ENCODE measurements around the gene NTMT1. TPM values are rescaled to one million over a fixed set of nuclear protein-coding genes. Genes with fewer than 3 reads are reported as not detected.

Gene NTMT1
- total RNA-seq, 1 donor from 2014 or later: 55.1 TPM

DNA sequence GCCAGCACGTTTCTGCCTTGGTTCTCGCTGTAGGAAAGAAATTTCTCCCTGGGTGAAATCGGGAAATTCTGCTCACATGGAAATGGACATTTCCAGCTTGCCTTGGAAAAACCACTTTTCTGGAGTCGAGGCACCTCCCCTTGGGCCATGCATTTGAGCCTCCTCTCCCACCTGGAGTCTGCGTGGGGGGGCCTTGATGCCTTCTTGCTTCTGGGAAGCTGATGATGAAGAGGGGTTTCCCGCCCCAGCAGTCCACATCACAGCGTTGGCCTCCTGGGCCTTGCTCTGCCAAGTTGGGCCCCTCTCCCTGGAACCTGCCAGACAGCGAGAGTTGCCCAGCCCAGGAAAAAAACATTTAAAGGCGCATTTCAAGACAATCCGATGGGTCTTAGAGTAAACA, 17.7 kb downstream of the NTMT1 start:
- DNase-seq (ENCODE audit: low read depth): no peak
- H3K27ac Mint-ChIP-seq (ENCODE audit: unreplicated experiment): no peak overlapping the region
- H3K36me3 Mint-ChIP-seq (ENCODE audit: low read depth, unreplicated experiment): peaks cover 2% of the 10 kb centered on the region
- peaks cover 11% of the 10 kb centered on the region for H3K27me3 Mint-ChIP-seq (ENCODE audit: low read depth, unreplicated experiment)
- peaks cover 11% of the 10 kb centered on the region for H3K4me1 Mint-ChIP-seq (ENCODE audit: low read depth, unreplicated experiment)
- H3K27me3 ChIP-seq (ENCODE audit: insufficient read depth, low read length): no peaks in the 10 kb centered on the region
- TF ChIP-seq, protein P1, sequence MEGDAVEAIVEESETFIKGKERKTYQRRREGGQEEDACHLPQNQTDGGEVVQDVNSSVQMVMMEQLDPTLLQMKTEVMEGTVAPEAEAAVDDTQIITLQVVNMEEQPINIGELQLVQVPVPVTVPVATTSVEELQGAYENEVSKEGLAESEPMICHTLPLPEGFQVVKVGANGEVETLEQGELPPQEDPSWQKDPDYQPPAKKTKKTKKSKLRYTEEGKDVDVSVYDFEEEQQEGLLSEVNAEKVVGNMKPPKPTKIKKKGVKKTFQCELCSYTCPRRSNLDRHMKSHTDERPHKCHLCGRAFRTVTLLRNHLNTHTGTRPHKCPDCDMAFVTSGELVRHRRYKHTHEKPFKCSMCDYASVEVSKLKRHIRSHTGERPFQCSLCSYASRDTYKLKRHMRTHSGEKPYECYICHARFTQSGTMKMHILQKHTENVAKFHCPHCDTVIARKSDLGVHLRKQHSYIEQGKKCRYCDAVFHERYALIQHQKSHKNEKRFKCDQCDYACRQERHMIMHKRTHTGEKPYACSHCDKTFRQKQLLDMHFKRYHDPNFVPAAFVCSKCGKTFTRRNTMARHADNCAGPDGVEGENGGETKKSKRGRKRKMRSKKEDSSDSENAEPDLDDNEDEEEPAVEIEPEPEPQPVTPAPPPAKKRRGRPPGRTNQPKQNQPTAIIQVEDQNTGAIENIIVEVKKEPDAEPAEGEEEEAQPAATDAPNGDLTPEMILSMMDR (IDR thresholded peaks at IDR 0.05; ENCODE audit: insufficient read depth, low read depth, low read length): no peak
- TF ChIP-seq EZH2 (IDR thresholded peaks at IDR 0.05; ENCODE audit: insufficient read depth, low read length): no peak
- peaks cover 3% of the 10 kb centered on the region for H3K36me3 ChIP-seq (ENCODE audit: insufficient read depth, low read length)
- FAIRE-seq: no peak
- H3K4me3 ChIP-seq (ENCODE audit: insufficient read depth, low read depth, low read length): no peak overlapping the region
- H2AFZ ChIP-seq (ENCODE audit: low read depth, low read length): no peak overlapping the region
- H3K27ac ChIP-seq (ENCODE audit: low read depth, low read length): no peak overlapping the region
- H4K20me1 ChIP-seq (ENCODE audit: insufficient read depth, low read length): peaks cover 31% of the 10 kb centered on the region
- H3K4me3 Mint-ChIP-seq (ENCODE audit: unreplicated experiment): no peak overlapping the region
- H3K9me3 Mint-ChIP-seq (ENCODE audit: unreplicated experiment): no peaks in the 10 kb centered on the region
- peaks cover 32% of the 10 kb centered on the region for H3K79me2 ChIP-seq (ENCODE audit: insufficient read depth, low read length)
- no peak overlapping the region for H3K4me2 ChIP-seq (ENCODE audit: low read length)
- H3K4me1 ChIP-seq (ENCODE audit: insufficient read depth, low read length): peaks cover 20% of the 10 kb centered on the region
- peaks cover 2% of the 10 kb centered on the region for H3K9me3 ChIP-seq (ENCODE audit: insufficient read depth, low read depth, low read length)
- no peak overlapping the region for H3K9ac ChIP-seq (ENCODE audit: low read length)

DNA sequence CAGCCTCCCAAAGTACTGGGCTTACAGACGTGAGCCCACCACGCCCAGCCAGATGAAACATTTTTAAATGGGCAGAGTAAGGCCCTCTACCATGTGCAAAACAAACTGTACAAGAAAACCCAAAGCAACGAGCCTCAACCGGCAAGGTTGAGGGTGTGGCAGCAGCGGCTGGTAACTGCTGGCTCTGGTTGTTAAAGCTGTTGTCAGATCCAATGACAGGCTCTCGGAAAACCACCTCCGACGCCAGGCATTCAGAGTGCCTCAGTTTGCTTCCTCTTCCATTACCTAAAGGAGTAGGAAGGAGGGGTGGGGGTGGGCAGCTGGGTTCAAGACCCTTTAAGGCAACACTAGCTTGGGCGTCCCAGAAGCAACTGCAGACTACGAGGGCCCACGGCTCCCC, 18.4 kb downstream of the NTMT1 start:
- Histone ChIP-seq H3K4me1 (ENCODE audit: insufficient read depth, low read length) (peaks cover 20% of the 10 kb centered on the region), H3K9me3 (ENCODE audit: insufficient read depth, low read depth, low read length) (peaks cover 2% of the 10 kb centered on the region), H3K27me3 (ENCODE audit: insufficient read depth, low read length) (no peaks in the 10 kb centered on the region), H3K79me2 (ENCODE audit: insufficient read depth, low read length) (peaks cover 26% of the 10 kb centered on the region), H3K36me3 (ENCODE audit: insufficient read depth, low read length) (no peaks in the 10 kb centered on the region), H3K4me2 (ENCODE audit: low read length) (no peak overlapping the region), H3K9ac (ENCODE audit: low read length) (no peak overlapping the region), H2AFZ (ENCODE audit: low read depth, low read length) (no peak overlapping the region), H3K4me3 (ENCODE audit: insufficient read depth, low read depth, low read length) (no peak overlapping the region), H3K27ac (ENCODE audit: low read depth, low read length) (no peak overlapping the region), H4K20me1 (ENCODE audit: insufficient read depth, low read length) (peaks cover 24% of the 10 kb centered on the region)
- peaks cover 2% of the 10 kb centered on the region for H3K36me3 Mint-ChIP-seq (ENCODE audit: low read depth, unreplicated experiment)
- FAIRE-seq (no peak), DNase-seq (ENCODE audit: low read depth) (no peak)
- H3K9me3 Mint-ChIP-seq (ENCODE audit: unreplicated experiment): no peaks in the 10 kb centered on the region
- no peak overlapping the region for H3K27ac Mint-ChIP-seq (ENCODE audit: unreplicated experiment)
- H3K4me3 Mint-ChIP-seq (ENCODE audit: unreplicated experiment): no peak overlapping the region
- H3K27me3 Mint-ChIP-seq (ENCODE audit: low read depth, unreplicated experiment): peaks cover 11% of the 10 kb centered on the region
- peaks cover 11% of the 10 kb centered on the region for H3K4me1 Mint-ChIP-seq (ENCODE audit: low read depth, unreplicated experiment)
- TF ChIP-seq, protein P1 (IDR thresholded peaks at IDR 0.05; ENCODE audit: insufficient read depth, low read depth, low read length): no peak
- TF ChIP-seq EZH2 (IDR thresholded peaks at IDR 0.05; ENCODE audit: insufficient read depth, low read length): no peak

DNA sequence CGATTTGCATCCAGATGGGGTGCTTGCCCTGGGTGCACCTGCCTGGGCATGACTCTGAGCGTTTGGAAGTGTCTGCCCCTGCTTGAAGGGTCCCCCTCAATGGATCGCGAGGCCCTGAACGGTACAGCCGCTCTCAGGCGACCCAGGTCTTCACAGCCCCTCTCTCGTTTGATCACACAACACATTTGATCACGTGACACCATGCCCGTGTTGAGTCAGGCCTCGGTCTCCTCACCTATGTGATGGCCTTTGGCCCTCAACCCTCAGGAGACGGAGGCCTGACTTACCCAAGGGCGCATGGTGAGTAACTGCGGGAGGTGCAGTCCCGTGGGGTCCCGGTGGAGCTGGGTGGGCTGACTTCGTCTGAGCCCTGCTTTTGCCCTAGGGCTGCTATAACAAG, 18.9 kb downstream of the NTMT1 start:
- no peaks in the 10 kb centered on the region for H3K9me3 Mint-ChIP-seq (ENCODE audit: unreplicated experiment)
- TF ChIP-seq, protein P1 (IDR thresholded peaks at IDR 0.05; ENCODE audit: insufficient read depth, low read depth, low read length): no peak
- no peak for TF ChIP-seq EZH2 (IDR thresholded peaks at IDR 0.05; ENCODE audit: insufficient read depth, low read length)
- no peak for FAIRE-seq

More for the DNA sequence above, 18.9 kb downstream of the NTMT1 start:
- H4K20me1 ChIP-seq (ENCODE audit: insufficient read depth, low read length): peaks cover 19% of the 10 kb centered on the region
- no peaks in the 10 kb centered on the region for H3K27me3 ChIP-seq (ENCODE audit: insufficient read depth, low read length)
- H3K4me1 ChIP-seq (ENCODE audit: insufficient read depth, low read length): peaks cover 15% of the 10 kb centered on the region
- peaks cover 20% of the 10 kb centered on the region for H3K79me2 ChIP-seq (ENCODE audit: insufficient read depth, low read length)
- H3K27ac ChIP-seq (ENCODE audit: low read depth, low read length): no peak overlapping the region
- no peak overlapping the region for H3K4me3 ChIP-seq (ENCODE audit: insufficient read depth, low read depth, low read length)
- H2AFZ ChIP-seq (ENCODE audit: low read depth, low read length): no peak overlapping the region
- no peak overlapping the region for H3K9ac ChIP-seq (ENCODE audit: low read length)
- H3K36me3 ChIP-seq (ENCODE audit: insufficient read depth, low read length): no peaks in the 10 kb centered on the region
- H3K9me3 ChIP-seq (ENCODE audit: insufficient read depth, low read depth, low read length): peaks cover 2% of the 10 kb centered on the region
- H3K4me2 ChIP-seq (ENCODE audit: low read length): no peak overlapping the region
- DNase-seq (ENCODE audit: low read depth): no peak
- H3K36me3 Mint-ChIP-seq (ENCODE audit: low read depth, unreplicated experiment): peaks cover 2% of the 10 kb centered on the region
- peaks cover 11% of the 10 kb centered on the region for H3K4me1 Mint-ChIP-seq (ENCODE audit: low read depth, unreplicated experiment)
- no peak overlapping the region for H3K4me3 Mint-ChIP-seq (ENCODE audit: unreplicated experiment)
- peaks cover 11% of the 10 kb centered on the region for H3K27me3 Mint-ChIP-seq (ENCODE audit: low read depth, unreplicated experiment)
- H3K27ac Mint-ChIP-seq (ENCODE audit: unreplicated experiment): no peak overlapping the region
